Astrocyte (in vitro differentiated cells and primary cell): Measurements from ENCODE around the gene CIDEB. TPM values are rescaled to one million over a fixed set of nuclear protein-coding genes. Genes with fewer than 3 reads are reported as not detected.

Source experiments
- DNase-seq: peaks from one replicate; pipeline ENCODE4 v3.0.0-alpha.2; 2010; ENCODE audit warnings: low read depth
- FAIRE-seq: peaks from 2 replicates; lab custom pipeline; 2011; peaks lifted over from hg19 to GRCh38; lab: Jason Lieb, UNC
- H2AFZ ChIP-seq: 2 replicates; pipeline ENCODE4 v1.6.0; 2012; ENCODE audit warnings: low read depth, low read length, inconsistent platforms
- H3K27ac ChIP-seq: 2 replicates; pipeline ENCODE4 v1.5.1; 2011; ENCODE audit warnings: low read depth, low read length, inconsistent platforms
- H3K27me3 ChIP-seq: 2 replicates; pipeline ENCODE4 v1.6.0; 2011; ENCODE audit warnings: low read length, inconsistent platforms; ENCODE audit not compliant: insufficient read depth
- H3K36me3 ChIP-seq: 2 replicates; pipeline ENCODE4 v1.5.1; 2011; ENCODE audit warnings: low read length, inconsistent platforms; ENCODE audit not compliant: insufficient read depth
- H3K4me1 ChIP-seq: 2 replicates; pipeline ENCODE4 v1.5.1; 2011; ENCODE audit warnings: low read length, inconsistent platforms; ENCODE audit not compliant: insufficient read depth
- H3K4me2 ChIP-seq: 2 replicates; pipeline ENCODE4 v1.6.0; 2012; ENCODE audit warnings: low read length, inconsistent platforms
- H3K4me3 ChIP-seq: 2 replicates; pipeline ENCODE4 v1.5.1; 2011; ENCODE audit warnings: low read depth, mild to moderate bottlenecking, low read length, inconsistent platforms; ENCODE audit not compliant: insufficient read depth
- H3K79me2 ChIP-seq: 2 replicates; pipeline ENCODE4 v1.6.0; 2012; ENCODE audit warnings: mild to moderate bottlenecking, low read length, inconsistent platforms; ENCODE audit not compliant: insufficient read depth
- H3K9ac ChIP-seq: 2 replicates; pipeline ENCODE4 v1.6.0; 2012; ENCODE audit warnings: mild to moderate bottlenecking, low read length, inconsistent platforms
- H3K9me3 ChIP-seq: 2 replicates; pipeline ENCODE4 v1.5.1; 2012; ENCODE audit warnings: low read depth, mild to moderate bottlenecking, low read length, inconsistent platforms; ENCODE audit not compliant: insufficient read depth
- H4K20me1 ChIP-seq: 2 replicates; pipeline ENCODE4 v1.6.0; 2012; ENCODE audit warnings: low read length, inconsistent platforms; ENCODE audit not compliant: insufficient read depth
- H3K27ac Mint-ChIP-seq: one replicate; pipeline ENCODE4 v1.8.0; 2021; ENCODE audit warnings: mild to moderate bottlenecking, mixed read lengths; ENCODE audit not compliant: unreplicated experiment
- H3K27me3 Mint-ChIP-seq: one replicate; pipeline ENCODE4 v1.8.0; 2021; ENCODE audit warnings: low read depth, mixed read lengths; ENCODE audit not compliant: unreplicated experiment
- H3K36me3 Mint-ChIP-seq: one replicate; pipeline ENCODE4 v1.8.0; 2021; ENCODE audit warnings: low read depth, mixed read lengths; ENCODE audit not compliant: unreplicated experiment
- H3K4me1 Mint-ChIP-seq: one replicate; pipeline ENCODE4 v1.8.0; 2021; ENCODE audit warnings: low read depth, mixed read lengths; ENCODE audit not compliant: unreplicated experiment
- H3K4me3 Mint-ChIP-seq: one replicate; pipeline ENCODE4 v1.8.0; 2021; ENCODE audit warnings: mild to moderate bottlenecking, moderate library complexity, mixed read lengths; ENCODE audit not compliant: unreplicated experiment
- H3K9me3 Mint-ChIP-seq: one replicate; pipeline ENCODE4 v1.8.0; 2021; ENCODE audit warnings: mild to moderate bottlenecking, mixed read lengths; ENCODE audit not compliant: unreplicated experiment
- EZH2 ChIP-seq: IDR thresholded peaks from 2 replicates; pipeline ENCODE4 v1.6.1; 2012; ENCODE audit warnings: mild to moderate bottlenecking, low read length, inconsistent platforms; ENCODE audit not compliant: insufficient read depth
- total RNA-seq: library from RNA; stranded (reverse); gene quantifications from 2 replicates; pipeline ENCODE4 v1.2.1, GENCODE V29; 2021
- TF ChIP-seq, protein P1 (sequence below): IDR thresholded peaks from 2 replicates; pipeline ENCODE4 v1.5.1; 2011; ENCODE audit warnings: low read depth, mild to moderate bottlenecking, inconsistent platforms, low read length, moderate library complexity; ENCODE audit not compliant: insufficient read depth

The CIDEB gene
- total RNA-seq, 1 donor from 2014 or later, result not detected

DNA sequence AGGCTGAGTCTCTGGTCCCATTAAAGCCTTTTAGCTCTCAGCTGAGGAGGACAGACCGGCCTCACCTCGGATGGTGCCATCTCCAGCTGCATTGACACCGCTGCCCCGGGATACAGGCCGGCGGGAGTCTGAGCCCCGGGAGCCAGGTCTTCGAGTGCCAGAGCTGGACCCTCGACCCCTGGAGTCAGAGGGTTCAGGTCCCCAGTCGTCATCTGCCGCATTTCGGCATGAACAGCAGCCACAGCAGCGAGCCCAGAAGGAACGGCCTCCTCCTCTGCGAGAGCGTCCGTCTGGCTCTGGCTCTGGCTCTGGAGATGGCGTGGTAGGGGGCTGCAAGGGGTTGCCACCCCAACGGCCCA is 45.8 kb downstream of the CIDEB start:
- H3K36me3 ChIP-seq, result no peaks in the 10 kb centered on the region
- Mint-ChIP-seq H3K27ac (no peak overlapping the region), H3K4me1 (peaks cover 3% of the 10 kb centered on the region), H3K27me3 (peaks cover 7% of the 10 kb centered on the region), H3K36me3 (peaks cover 28% of the 10 kb centered on the region), H3K4me3 (no peak overlapping the region), H3K9me3 (no peaks in the 10 kb centered on the region)
- no peak overlapping the region for H3K9ac ChIP-seq
- H3K79me2 ChIP-seq, result no peaks in the 10 kb centered on the region
- no peak for TF ChIP-seq EZH2
- no peak overlapping the region for H3K4me3 ChIP-seq
- no peaks in the 10 kb centered on the region for H3K9me3 ChIP-seq
- peaks cover 3% of the 10 kb centered on the region for H3K4me1 ChIP-seq
- DNase-seq, result no peak
- H2AFZ ChIP-seq, result no peak overlapping the region
- H3K27me3 ChIP-seq, result no peaks in the 10 kb centered on the region
- H3K4me2 ChIP-seq, result no peak overlapping the region
- no peak overlapping the region for H3K27ac ChIP-seq
- FAIRE-seq, result no peak
- no peaks in the 10 kb centered on the region for H4K20me1 ChIP-seq

GRCh38 chr14:24261256-24261968 is 46.4 kb downstream of the CIDEB start:
- no peak for FAIRE-seq
- TF ChIP-seq, protein P1, sequence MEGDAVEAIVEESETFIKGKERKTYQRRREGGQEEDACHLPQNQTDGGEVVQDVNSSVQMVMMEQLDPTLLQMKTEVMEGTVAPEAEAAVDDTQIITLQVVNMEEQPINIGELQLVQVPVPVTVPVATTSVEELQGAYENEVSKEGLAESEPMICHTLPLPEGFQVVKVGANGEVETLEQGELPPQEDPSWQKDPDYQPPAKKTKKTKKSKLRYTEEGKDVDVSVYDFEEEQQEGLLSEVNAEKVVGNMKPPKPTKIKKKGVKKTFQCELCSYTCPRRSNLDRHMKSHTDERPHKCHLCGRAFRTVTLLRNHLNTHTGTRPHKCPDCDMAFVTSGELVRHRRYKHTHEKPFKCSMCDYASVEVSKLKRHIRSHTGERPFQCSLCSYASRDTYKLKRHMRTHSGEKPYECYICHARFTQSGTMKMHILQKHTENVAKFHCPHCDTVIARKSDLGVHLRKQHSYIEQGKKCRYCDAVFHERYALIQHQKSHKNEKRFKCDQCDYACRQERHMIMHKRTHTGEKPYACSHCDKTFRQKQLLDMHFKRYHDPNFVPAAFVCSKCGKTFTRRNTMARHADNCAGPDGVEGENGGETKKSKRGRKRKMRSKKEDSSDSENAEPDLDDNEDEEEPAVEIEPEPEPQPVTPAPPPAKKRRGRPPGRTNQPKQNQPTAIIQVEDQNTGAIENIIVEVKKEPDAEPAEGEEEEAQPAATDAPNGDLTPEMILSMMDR, result no peak
- no peak for TF ChIP-seq EZH2
- Histone ChIP-seq H3K4me3 (no peak overlapping the region), H3K9me3 (no peaks in the 10 kb centered on the region), H3K27ac (no peak overlapping the region), H3K36me3 (no peaks in the 10 kb centered on the region), H3K4me2 (no peak overlapping the region), H3K27me3 (no peaks in the 10 kb centered on the region), H3K9ac (no peak overlapping the region), H2AFZ (no peak overlapping the region), H4K20me1 (no peaks in the 10 kb centered on the region), H3K4me1 (peaks cover 3% of the 10 kb centered on the region), H3K79me2 (no peaks in the 10 kb centered on the region)
- H3K36me3 Mint-ChIP-seq, result peaks cover 24% of the 10 kb centered on the region
- no peaks in the 10 kb centered on the region for H3K9me3 Mint-ChIP-seq
- peaks cover 8% of the 10 kb centered on the region for H3K27me3 Mint-ChIP-seq
- peaks cover 5% of the 10 kb centered on the region for H3K4me1 Mint-ChIP-seq
- no peak overlapping the region for H3K4me3 Mint-ChIP-seq
- DNase-seq, result no peak
- H3K27ac Mint-ChIP-seq, result no peak overlapping the region

- DNase-seq (no peak), FAIRE-seq (no peak)
- no peak overlapping the region for H2AFZ ChIP-seq
- no peak for TF ChIP-seq EZH2
- H3K4me3 ChIP-seq, result no peak overlapping the region
- peaks cover 3% of the 10 kb centered on the region for H3K4me1 ChIP-seq
- no peaks in the 10 kb centered on the region for H3K27me3 ChIP-seq
- Mint-ChIP-seq H3K9me3 (no peaks in the 10 kb centered on the region), H3K27ac (no peak overlapping the region), H3K4me3 (no peak overlapping the region), H3K4me1 (peaks cover 5% of the 10 kb centered on the region), H3K36me3 (peaks cover 18% of the 10 kb centered on the region), H3K27me3 (peaks cover 8% of the 10 kb centered on the region)
- H4K20me1 ChIP-seq, result no peaks in the 10 kb centered on the region
- no peak overlapping the region for H3K27ac ChIP-seq
- H3K9me3 ChIP-seq, result no peaks in the 10 kb centered on the region
- no peak overlapping the region for H3K4me2 ChIP-seq
- H3K9ac ChIP-seq, result no peak overlapping the region
- no peaks in the 10 kb centered on the region for H3K79me2 ChIP-seq
- H3K36me3 ChIP-seq, result no peaks in the 10 kb centered on the region
Measured at GRCh38 chr14:24260780-24261157, 47.0 kb downstream of the CIDEB start.
